NCI-H1105 (cell line): ENCODE results near the gene OGFRL1.
"Not testable (repeated sequence)": the region's sequence is repeated elsewhere in the genome, so short reads cannot be mapped to it uniquely, and the experiment has no call there.

Source experiments
- DNase-seq: peaks from one replicate; lab custom pipeline; 2025; lab: John Stamatoyannopoulos, UW

The OGFRL1 gene

GRCh38 chr6:71288228-71289038, at the start of gene OGFRL1:
Gene OGFRL1, plus strand, starts transcription at chr6:71288811. Its CDS starts 126 bp downstream, at chr6:71288937.
- peak; percentile 73 for DNase-seq

GRCh38 chr6:71239694-71240093, 48.9 kb upstream of the OGFRL1 start:
- no peak for DNase-seq

- no peak for DNase-seq
Measured at GRCh38 chr6:71245265-71246049, 43.2 kb upstream of the OGFRL1 start.

GRCh38 chr6:71246596-71246995, 42.0 kb upstream of the OGFRL1 start:
- no peak for DNase-seq

GRCh38 chr6:71248306-71248765, 40.3 kb upstream of the OGFRL1 start:
- DNase-seq, result no peak

GRCh38 chr6:71248878-71249544, 39.6 kb upstream of the OGFRL1 start:
- DNase-seq, result no peak

GRCh38 chr6:71250099-71250602, 38.5 kb upstream of the OGFRL1 start:
- DNase-seq, result no peak

GRCh38 chr6:71252410-71252809, 36.2 kb upstream of the OGFRL1 start:
- no peak for DNase-seq

GRCh38 chr6:71252960-71253359, 35.7 kb upstream of the OGFRL1 start:
- no peak for DNase-seq

- DNase-seq, result peak; percentile 63
Measured at GRCh38 chr6:71254323-71254722, 34.3 kb upstream of the OGFRL1 start.

GRCh38 chr6:71258078-71258866, 30.3 kb upstream of the OGFRL1 start:
- DNase-seq, result no peak

GRCh38 chr6:71259888-71260604, 28.6 kb upstream of the OGFRL1 start:
- no peak for DNase-seq

GRCh38 chr6:71262914-71263313, 25.7 kb upstream of the OGFRL1 start:
- no peak for DNase-seq

GRCh38 chr6:71266392-71266791, 22.2 kb upstream of the OGFRL1 start:
- DNase-seq, result not testable (repeated sequence)

GRCh38 chr6:71268735-71269437, 19.7 kb upstream of the OGFRL1 start:
- no peak for DNase-seq

GRCh38 chr6:71277926-71278600, 10.5 kb upstream of the OGFRL1 start:
- DNase-seq, result no peak

- DNase-seq, result no peak
Measured at GRCh38 chr6:71279321-71279720, 9.3 kb upstream of the OGFRL1 start.

- DNase-seq, result no peak
Measured at GRCh38 chr6:71279740-71280139, 8.9 kb upstream of the OGFRL1 start.

- DNase-seq, result no peak
Measured at GRCh38 chr6:71280701-71281100, 7.9 kb upstream of the OGFRL1 start.

GRCh38 chr6:71284785-71285184, 3.8 kb upstream of the OGFRL1 start:
- no peak for DNase-seq
